Gastrocnemius medialis (tissue), 4 donors: ENCODE measurements around the gene CTPS2. TPM values are rescaled to one million over a fixed set of nuclear protein-coding genes. Genes with fewer than 3 reads are reported as not detected.
"Not testable (repeated sequence)": the region's sequence is repeated elsewhere in the genome, so short reads cannot be mapped to it uniquely, and the experiment has no call there.

ENCODE experiments used
- ATAC-seq, 2 donors: fragments of 150-250 bp; one replicate each; pipeline ENCODE4 v1.9.1; 2016
- DNase-seq, 2 donors: peaks; one replicate each; pipeline ENCODE4 v3.0.0-alpha.2; 2019
- H3K27ac ChIP-seq, 4 donors: fragments of 200-600 bp; sonication (generic); 1 replicate in 1 of 4; 2 replicates in 3 of 4; pipeline ENCODE4 v1.5.1; 2016 to 2018; ENCODE audit warnings: mild to moderate bottlenecking in 2 of 4, moderate library complexity in 1 of 4
- H3K27me3 ChIP-seq, 3 donors: fragments of 200-600 bp; sonication (generic) in 2 of 3; 1 replicate in 1 of 3; 2 replicates in 2 of 3; pipeline versions ENCODE4 v1.5.1 to v1.6.0; 2016 to 2019; ENCODE audit warnings: mild to moderate bottlenecking in 1 of 3, moderate library complexity in 1 of 3
- H3K36me3 ChIP-seq, 2 donors: fragments of 200-600 bp; sonication (generic) in 1 of 2; one replicate each; pipeline ENCODE4 v1.5.1; 2017 to 2018
- H3K4me1 ChIP-seq, 2 donors: fragments of 200-600 bp; sonication (generic) in 1 of 2; one replicate each; pipeline ENCODE4 v1.5.1; 2016 to 2017; ENCODE audit warnings: mild to moderate bottlenecking in 2 of 2
- H3K4me3 ChIP-seq, 4 donors: fragments of 200-600 bp; sonication (generic) in 3 of 4; 1 replicate in 1 of 4; 2 replicates in 3 of 4; pipeline ENCODE4 v1.5.1; 2016 to 2019; ENCODE audit warnings: mild to moderate bottlenecking in 2 of 4
- H3K9me3 ChIP-seq, 3 donors: fragments of 200-600 bp; sonication (generic) in 2 of 3; 1 replicate in 1 of 3; 2 replicates in 2 of 3; pipeline ENCODE4 v1.5.1; 2016 to 2019
- CTCF ChIP-seq, 5 experiments: fragments of 450-650 bp in 3 of 5; fragments of 200-600 bp in 2 of 5; sonication (generic) in 2 of 5; IDR thresholded peaks in 4 of 5; conservative IDR thresholded peaks in 1 of 5; 1 replicate in 4 of 5; 2 replicates in 1 of 5; pipeline ENCODE4 v1.5.1; 2016 to 2019; ENCODE audit warnings: antibody characterized with exemption in 5 of 5, mild to moderate bottlenecking in 3 of 5, moderate library complexity in 3 of 5
- POLR2A ChIP-seq, 2 donors: fragments of 450-650 bp; IDR thresholded peaks; one replicate each; pipeline ENCODE4 v1.6.1; 2017; ENCODE audit warnings: antibody characterized with exemption in 2 of 2, mild to moderate bottlenecking in 2 of 2, moderate library complexity in 2 of 2
- in situ Hi-C, 4 donors: fragments of 200-750 bp; cut with MboI; loops; one replicate each; pipeline versions ENCODE4 v1.15.0 to v1.8.0; 2017; ENCODE audit warnings: low sequenced_read_pairs in 4 of 4
- intact Hi-C: fragments of 100-400 bp; cut with DNase I; formaldehyde crosslinking; loops from one replicate; pipeline ENCODE4 v1.15.1; 2023; ENCODE audit warnings: low total_unique reads
- total RNA-seq, 4 donors: library from RNA; depleted of rRNA; stranded (reverse); fragments of >200 nt; gene quantifications; one replicate each; pipeline versions ENCODE4 v1.1.0 to v1.2.3, GENCODE V29; 2016

The CTPS2 gene
- total RNA-seq, 4 donors from 2014 or later, result 2.0 to 3.8 (median 2.8) TPM

GRCh38 chrX:16612257-16612897 lies 100.1 kb downstream of the CTPS2 start:
- no peaks in the 10 kb centered on the region for H3K27me3 ChIP-seq
- no peak for ATAC-seq
- no peaks in the 10 kb centered on the region for H3K36me3 ChIP-seq
- H3K4me3 ChIP-seq, result no peak overlapping the region
- in situ Hi-C loops, result no loop called here
- no peaks in the 10 kb centered on the region for H3K4me1 ChIP-seq
- TF ChIP-seq POLR2A (IDR thresholded peaks at IDR 0.05) (no peak), CTCF (IDR thresholded peaks at IDR 0.05 in 4 of 5, conservative IDR thresholded peaks at IDR 0.05 in 1 of 5) (no peak)
- DNase-seq, result no peak
- intact Hi-C loops, result no loop called here
- no peaks in the 10 kb centered on the region for H3K9me3 ChIP-seq
- no peak overlapping the region for H3K27ac ChIP-seq

DNA sequence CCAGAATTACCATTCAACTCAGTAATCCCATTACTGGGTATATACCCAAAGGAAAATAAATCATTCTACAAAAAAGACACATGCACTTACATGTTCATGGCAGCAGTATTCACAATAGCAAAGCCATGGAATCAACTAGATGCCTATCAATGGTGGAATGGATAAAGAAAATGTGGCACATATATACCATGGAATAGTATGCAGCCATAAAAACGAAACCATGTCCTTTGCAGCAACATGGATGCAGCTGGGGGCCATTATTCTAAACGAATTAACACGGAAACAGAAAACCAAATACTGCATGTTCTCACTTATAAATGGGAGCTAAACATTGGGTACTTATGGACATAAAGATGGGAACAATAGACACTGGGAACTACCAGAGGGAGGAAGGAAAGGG lies 101.8 kb downstream of the CTPS2 start:
- H3K27me3 ChIP-seq, H3K9me3 ChIP-seq, H3K4me1 ChIP-seq, DNase-seq, in situ Hi-C loops, intact Hi-C loops, ATAC-seq, H3K4me3 ChIP-seq, H3K36me3 ChIP-seq, H3K27ac ChIP-seq: not testable (repeated sequence)

- DNase-seq (no peak), ATAC-seq (no peak)
- in situ Hi-C loops (no loop called here), intact Hi-C loops (no loop called here)
- no peak overlapping the region for H3K27ac ChIP-seq
- no peaks in the 10 kb centered on the region for H3K27me3 ChIP-seq
- TF ChIP-seq CTCF (IDR thresholded peaks at IDR 0.05 in 4 of 5, conservative IDR thresholded peaks at IDR 0.05 in 1 of 5), result no peak
- no peak for TF ChIP-seq POLR2A (IDR thresholded peaks at IDR 0.05)
- H3K4me1 ChIP-seq, result no peaks in the 10 kb centered on the region
- no peak overlapping the region for H3K4me3 ChIP-seq
- H3K9me3 ChIP-seq, result no peaks in the 10 kb centered on the region
- no peaks in the 10 kb centered on the region for H3K36me3 ChIP-seq
These were observed 102.3 kb downstream of the CTPS2 start for GRCh38 chrX:16610121-16610621.

- H3K27ac ChIP-seq, result no peak overlapping the region
- intact Hi-C loops (no loop called here), in situ Hi-C loops (no loop called here)
These were observed 106.2 kb downstream of the CTPS2 start for GRCh38 chrX:16606142-16606720.

More at GRCh38 chrX:16606142-16606720, 106.2 kb downstream of the CTPS2 start:
- TF ChIP-seq CTCF (IDR thresholded peaks at IDR 0.05 in 4 of 5, conservative IDR thresholded peaks at IDR 0.05 in 1 of 5) (no peak), POLR2A (IDR thresholded peaks at IDR 0.05) (no peak)
- Histone ChIP-seq H3K27me3 (no peaks in the 10 kb centered on the region), H3K4me1 (peaks cover 12 to 13% of the 10 kb centered on the region in 2 donors), H3K36me3 (no peaks in the 10 kb centered on the region), H3K4me3 (no peak overlapping the region), H3K9me3 (no peaks in the 10 kb centered on the region)
- DNase-seq (no peak), ATAC-seq (no peak)
